SKM-1 (cell line): ENCODE measurements around the gene TMEM198.

Source experiments
- DNase-seq: peaks from one replicate; lab custom pipeline; 2025; ENCODE audit not compliant: unreplicated experiment; lab: John Stamatoyannopoulos, UW

Gene TMEM198

GRCh38 chr2:219508971-219509779 is 34.7 kb upstream of the TMEM198 start:
- DNase-seq, result no peak

GRCh38 chr2:219509780-219510511 is 33.9 kb upstream of the TMEM198 start:
- peak; percentile 34 for DNase-seq

GRCh38 chr2:219510512-219511135 is 33.2 kb upstream of the TMEM198 start:
- DNase-seq, result no peak

GRCh38 chr2:219511547-219512325 is 32.1 kb upstream of the TMEM198 start:
- no peak for DNase-seq

- no peak for DNase-seq
Observed at GRCh38 chr2:219512524-219513216, 31.2 kb upstream of the TMEM198 start.

GRCh38 chr2:219513787-219514186 is 30.0 kb upstream of the TMEM198 start:
- DNase-seq, result no peak

GRCh38 chr2:219514196-219514761 is 29.5 kb upstream of the TMEM198 start, which contains the start of gene ASIC4:
Gene ASIC4 (plus strand): TSS chr2:219514482. CDS start chr2:219514725, 243 bp downstream.
- no peak for DNase-seq

- no peak for DNase-seq
Observed at GRCh38 chr2:219514836-219515235, 29.0 kb upstream of the TMEM198 start.

- DNase-seq, result no peak
Observed at GRCh38 chr2:219515874-219516629, 27.8 kb upstream of the TMEM198 start.

- DNase-seq, result no peak
Observed at GRCh38 chr2:219516888-219517287, 26.9 kb upstream of the TMEM198 start.

GRCh38 chr2:219517954-219518778 is 25.7 kb upstream of the TMEM198 start:
- no peak for DNase-seq

GRCh38 chr2:219519526-219519916 is 24.3 kb upstream of the TMEM198 start:
- DNase-seq, result no peak

- no peak for DNase-seq
Observed at GRCh38 chr2:219520079-219520478, 23.7 kb upstream of the TMEM198 start.

- no peak for DNase-seq
Observed at GRCh38 chr2:219521066-219521880, 22.6 kb upstream of the TMEM198 start.

GRCh38 chr2:219522111-219523030 is 21.5 kb upstream of the TMEM198 start:
- DNase-seq, result no peak

GRCh38 chr2:219523031-219523671 is 20.7 kb upstream of the TMEM198 start:
- DNase-seq, result no peak
